ENCODE results near the gene CFAP77.
"Not testable (repeated sequence)": the region's sequence is repeated elsewhere in the genome, so short reads cannot be mapped to it uniquely, and the experiment has no call there.

Gene CFAP77

DNA sequence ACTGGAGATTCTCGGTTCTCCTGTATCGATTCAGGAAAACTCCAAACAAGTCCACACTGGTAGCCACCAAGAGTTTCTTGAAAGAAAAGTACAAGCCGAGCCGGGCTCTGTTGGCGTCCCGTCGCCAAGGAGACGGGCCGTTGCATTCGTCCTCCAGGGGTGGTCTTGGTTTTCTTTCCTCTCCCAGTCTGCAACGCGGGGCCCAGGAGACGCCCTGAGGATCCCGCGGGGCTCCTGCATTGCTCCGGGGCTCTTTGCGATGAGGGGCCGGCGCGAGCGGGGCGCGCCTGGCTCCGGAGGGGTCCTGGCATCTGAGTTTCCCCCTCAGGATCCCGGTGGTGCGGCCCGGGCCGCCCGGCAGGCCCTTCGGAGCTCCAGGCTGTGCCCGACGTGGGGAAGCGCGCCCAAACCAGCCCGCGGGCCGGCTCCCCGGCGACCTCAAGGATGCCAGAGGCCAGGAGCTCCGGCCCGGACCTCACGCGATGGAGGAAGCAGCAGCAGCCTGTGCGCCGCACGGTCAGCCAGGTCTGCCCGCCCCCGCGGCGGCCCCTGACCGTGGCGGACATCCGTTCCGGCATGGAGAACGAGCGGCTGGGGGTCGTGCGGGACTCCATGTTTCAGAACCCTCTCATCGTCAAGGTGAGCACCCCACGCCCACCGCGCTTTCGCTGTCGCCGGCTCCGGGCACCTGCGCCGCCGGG, at the start of gene CFAP77:
CFAP77 (plus strand) TSS at position 384 of the 701 bp plus-strand sequence; CDS start at position 445, 61 bp downstream.
- DNase-seq: peak; percentile 18 to 48

GRCh38 chr9:132364068-132364467, 45.9 kb upstream of the CFAP77 start:
- no peak for DNase-seq

- DNase-seq: no peak
Observed at GRCh38 chr9:132365986-132366385, 44.0 kb upstream of the CFAP77 start.

DNA sequence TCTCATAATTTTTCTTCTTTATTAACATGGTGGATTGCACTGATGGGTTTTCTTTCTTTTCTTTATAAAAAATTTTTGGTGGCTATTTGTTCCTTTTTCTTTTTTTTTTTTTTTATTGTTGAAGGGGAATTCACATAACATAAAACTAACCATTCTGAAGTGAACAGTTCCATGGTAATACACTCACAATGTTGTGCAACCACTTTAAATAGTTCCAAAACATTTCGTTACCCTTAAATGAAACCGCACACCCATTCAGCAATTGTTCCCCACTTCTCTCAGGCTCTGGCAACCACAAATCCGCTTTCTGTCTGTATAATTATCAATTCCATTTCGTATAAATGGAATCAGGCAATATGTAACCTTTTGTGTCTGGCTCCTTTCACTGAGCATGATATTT, 43.5 kb upstream of the CFAP77 start:
- DNase-seq: no peak

- DNase-seq: no peak
Observed at GRCh38 chr9:132367613-132368313, 42.2 kb upstream of the CFAP77 start.

DNA sequence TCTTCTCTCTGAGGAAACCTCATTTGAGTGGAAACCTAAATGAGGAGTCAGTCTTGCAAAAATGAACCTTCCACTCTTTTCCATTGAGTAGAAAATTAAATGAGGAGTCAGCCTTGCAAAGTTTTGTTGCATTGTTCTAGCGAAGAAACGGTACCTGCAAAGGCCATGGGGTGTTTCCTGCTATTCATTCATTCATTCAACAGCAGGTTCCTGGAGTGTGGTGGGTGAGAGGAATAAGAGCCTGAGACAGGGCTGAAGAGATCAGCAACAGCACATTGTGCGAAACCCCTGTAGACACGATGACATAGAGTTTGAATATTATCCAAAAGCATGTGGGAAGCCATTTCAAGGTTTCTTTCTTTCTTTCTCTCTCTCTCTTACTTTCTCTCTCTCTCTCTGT, 40.6 kb upstream of the CFAP77 start:
- no peak for DNase-seq

DNA sequence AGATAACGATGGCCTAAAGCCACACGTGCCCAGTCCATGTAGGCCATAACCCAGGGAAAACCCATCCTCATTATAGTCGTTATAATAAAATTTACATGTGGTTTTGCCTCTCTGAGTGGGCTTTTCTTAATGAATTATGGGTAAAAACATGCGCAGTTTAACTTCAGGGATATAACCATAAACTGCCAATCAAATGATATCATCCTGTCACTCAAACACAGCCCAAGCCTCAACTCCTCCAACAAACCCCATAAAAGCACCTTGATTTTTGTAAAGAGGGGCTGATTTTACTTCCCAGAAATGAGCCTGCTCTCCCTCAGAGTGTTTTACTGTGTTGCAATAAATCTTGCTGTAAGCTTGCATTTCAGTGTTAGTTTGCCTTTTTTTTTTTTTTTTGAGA, 39.4 kb upstream of the CFAP77 start:
- DNase-seq: no peak

DNA sequence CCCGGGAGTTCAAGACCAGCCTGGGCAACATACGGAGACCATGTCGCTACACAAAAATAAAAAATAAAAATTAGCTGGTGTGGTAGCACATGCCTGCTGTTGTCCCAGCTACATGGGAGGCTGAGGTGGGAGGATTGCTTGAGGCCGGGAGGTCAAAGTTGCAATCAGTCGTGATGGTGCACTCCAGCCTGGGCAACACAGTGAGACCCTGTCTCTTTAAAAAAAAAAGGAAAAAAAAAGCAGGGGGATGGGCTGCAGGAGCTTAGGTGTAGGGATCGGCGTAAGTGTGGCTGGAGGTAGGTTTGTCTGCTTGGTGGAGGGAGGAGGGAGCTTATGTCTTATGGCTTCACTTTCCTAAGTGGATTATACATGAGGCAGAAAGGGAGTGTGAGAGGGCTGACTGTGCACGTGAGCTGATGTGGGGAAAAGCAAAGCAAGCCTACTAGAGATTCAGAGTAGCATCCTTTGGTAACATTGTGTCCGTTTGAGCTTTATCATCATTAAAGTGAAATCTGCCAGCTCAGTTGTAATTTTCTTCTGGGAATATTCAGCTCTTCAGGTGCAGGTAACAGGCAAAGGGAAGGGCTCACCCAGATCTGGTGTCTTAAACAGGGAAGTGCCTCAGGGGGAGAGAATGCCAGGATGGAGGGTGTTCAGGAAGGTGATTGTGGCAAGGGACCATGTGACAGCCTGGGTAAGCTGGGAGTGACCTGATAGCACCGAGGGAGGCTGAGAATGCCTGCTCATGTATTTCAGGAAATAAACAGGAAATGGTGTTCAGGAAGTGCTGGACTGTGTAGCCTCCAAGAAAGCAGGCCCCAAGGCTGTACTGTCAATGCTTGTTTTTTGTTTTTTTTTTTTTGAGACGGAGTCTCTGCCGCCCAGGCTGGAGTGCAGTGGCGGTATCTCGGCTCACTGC, 37.6 kb upstream of the CFAP77 start:
- peak in 1 of 2 donors; percentile 47 for DNase-seq

DNA sequence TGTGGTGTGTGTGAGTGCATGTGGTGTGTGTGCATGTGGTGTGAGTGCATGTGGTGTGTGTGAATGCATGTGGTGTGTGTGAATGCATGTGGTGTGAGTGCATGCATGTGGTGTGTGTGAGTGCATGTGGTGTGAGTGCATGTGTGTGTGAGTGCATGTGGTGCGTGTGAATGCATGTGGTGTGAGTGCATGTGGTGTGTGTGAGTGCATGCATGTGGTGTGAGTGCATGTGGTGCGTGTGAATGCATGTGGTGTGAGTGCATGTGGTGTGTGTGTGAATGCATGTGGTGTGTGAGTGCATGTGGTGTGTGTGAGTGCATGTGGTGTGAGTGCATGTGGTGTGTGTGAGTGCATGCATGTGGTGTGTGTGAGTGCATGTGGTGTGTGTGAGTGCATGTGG, 32.2 kb upstream of the CFAP77 start:
- not testable (repeated sequence) for DNase-seq

DNA sequence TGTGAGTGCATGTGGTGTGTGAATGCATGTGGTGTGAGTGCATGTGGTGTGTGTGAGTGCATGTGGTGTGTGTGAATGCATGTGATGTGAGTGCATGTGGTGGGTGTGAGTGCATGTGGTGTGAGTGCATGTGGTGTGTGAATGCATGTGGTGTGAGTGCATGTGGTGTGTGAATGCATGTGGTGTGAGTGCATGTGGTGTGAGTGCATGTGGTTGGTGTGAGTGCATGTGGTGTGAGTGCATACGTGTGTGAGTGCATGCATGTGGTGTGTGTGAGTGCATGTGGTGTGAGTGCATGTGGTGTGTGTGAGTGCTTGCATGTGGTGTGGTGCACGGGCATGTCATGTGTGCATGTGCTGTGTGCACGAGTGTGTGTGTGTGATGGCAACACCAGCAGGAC, 31.6 kb upstream of the CFAP77 start:
- not testable (repeated sequence) for DNase-seq

DNA sequence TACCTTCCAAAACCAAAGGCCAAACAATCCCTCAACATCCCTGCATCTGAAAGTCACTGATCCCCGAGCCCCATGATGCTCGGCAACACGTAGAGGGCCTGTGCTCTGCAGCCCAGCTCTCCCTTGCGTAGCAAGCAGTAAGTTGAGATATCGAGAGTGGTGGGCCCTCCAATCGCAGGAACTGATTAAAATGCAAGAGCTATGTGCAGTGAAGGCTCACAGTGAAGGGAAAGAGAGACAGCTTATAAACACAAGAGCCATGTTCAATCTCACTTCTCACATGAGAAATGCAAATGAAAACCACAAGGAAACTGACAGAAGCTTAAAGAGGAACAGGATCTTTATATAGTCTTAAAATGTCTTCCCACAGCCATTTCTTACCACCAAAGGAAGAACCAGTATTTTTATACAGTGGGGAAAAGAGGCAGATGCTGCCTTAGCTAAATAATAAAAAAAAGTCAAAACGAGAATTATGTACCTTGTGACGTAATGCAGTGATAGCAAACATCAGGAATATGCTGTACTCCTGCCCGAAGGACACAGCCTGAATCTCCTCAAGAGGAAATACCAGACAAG, 28.0 kb upstream of the CFAP77 start:
- no peak for DNase-seq

- peak in 1 of 2 donors; percentile 42 for DNase-seq
Observed at GRCh38 chr9:132383462-132383883, 26.5 kb upstream of the CFAP77 start.

GRCh38 chr9:132384376-132384775, 25.6 kb upstream of the CFAP77 start:
- peak in 1 of 2 donors; percentile 4 for DNase-seq

- DNase-seq: no peak
Observed at GRCh38 chr9:132387133-132387532, 22.9 kb upstream of the CFAP77 start.

DNA sequence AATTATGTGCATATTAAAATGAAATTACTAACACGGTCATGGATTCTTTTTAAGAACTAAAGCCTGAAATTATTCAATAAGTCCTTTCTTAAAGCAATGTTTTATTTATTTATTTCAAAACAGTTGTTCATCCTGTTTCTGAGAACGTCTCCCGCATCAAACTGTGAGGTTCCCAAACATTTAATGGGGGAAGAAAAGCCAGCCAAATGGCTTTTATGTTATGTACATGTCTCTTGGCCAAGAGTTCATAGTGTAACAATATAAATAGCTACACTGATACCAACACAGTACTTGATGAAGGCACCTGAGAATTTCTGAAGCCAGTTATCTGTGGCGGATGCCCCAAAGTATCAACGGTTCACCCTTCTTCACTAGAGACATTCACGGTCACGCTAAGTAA, 19.0 kb upstream of the CFAP77 start:
- DNase-seq: no peak

DNA sequence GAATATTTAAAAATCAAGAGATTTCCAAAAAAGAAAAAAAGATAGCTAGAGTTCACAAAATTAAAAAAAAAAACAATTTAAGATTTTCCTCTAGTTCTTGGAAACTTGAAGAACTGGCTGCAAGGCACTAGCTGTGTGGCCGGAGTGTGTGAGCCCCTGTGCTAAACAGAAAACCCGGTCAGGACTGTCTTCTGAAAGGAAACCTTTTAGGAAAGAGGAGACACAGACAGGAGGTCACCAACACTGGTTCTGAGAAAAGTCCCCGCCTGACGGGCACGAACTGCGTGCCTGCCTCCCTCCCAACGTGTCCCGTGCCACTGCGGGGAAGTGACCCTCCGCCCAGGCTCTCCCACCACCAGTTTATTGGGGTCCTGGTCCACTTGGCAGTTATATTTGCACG, 18.6 kb upstream of the CFAP77 start:
- no peak for DNase-seq

- no peak for DNase-seq
Observed at GRCh38 chr9:132395560-132395959, 14.5 kb upstream of the CFAP77 start.

- DNase-seq: no peak
Observed at GRCh38 chr9:132401824-132402223, 8.2 kb upstream of the CFAP77 start.

DNA sequence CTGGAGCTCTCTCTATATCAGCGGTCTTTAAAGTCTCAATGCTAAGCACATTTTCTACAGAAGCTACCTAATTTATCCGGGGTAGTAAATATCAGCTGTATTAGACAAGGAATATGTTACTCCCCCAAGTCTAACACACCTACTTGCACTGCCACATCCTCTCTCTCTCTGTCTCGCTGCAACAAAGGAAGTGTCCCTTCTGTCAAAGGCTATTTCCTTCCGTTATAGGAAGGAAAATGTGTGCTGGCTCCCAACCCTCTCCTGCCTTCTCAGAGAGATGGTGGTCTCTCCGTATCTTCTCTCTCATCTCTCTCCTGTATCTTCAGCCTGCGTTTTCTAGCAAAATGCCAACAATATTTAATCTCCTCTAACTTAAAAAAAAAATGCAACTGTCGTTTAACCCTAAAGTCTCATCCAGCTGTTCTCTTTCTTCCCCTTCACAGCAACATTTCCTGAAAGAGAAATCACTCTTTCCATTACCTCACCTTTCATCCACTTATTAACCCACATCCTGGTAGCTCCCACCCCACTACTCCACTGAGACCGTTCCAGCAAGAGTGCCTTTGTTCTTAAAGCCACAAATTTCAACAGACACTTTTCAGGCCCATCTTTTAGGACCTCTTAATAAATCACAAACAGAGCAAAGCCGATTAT, 5.7 kb upstream of the CFAP77 start:
- peak in 1 of 2 donors; percentile 40 for DNase-seq

DNA sequence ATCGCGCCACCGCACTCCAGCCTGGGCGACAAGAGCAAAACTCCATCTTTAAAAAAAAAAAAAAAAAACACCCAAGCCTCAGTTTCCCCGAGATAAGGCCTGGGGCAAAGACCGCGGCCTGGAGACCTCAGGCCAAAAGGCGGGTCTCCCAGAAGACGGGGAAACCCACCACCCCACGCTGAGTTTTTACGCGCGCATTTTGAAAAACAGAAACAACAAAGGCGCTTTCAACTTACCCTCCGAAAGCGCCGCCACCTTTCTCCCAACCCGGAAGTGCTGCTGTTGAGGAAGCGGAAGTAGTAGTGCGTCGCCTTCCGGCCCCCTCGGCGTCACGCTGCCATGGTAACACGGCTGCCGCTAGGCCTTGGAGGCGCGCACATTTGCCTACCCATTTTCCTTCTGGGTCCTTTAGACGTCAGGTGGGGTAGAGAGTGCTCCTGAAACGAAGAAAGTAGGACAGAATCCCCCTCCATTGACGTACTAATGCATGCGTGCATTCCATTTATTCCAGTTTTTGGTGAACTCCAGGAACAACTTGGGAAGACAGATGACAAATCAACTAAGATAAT, 3.4 kb upstream of the CFAP77 start, which contains the start of gene TTF1:
TTF1 (minus strand) TSS at position 287 of the 569 bp plus-strand sequence. CDS start 4,019 bp downstream, outside the sequence.
- peak; percentile 94 for DNase-seq

GRCh38 chr9:132407196-132407595, 2.8 kb upstream of the CFAP77 start:
- DNase-seq: no peak

DNA sequence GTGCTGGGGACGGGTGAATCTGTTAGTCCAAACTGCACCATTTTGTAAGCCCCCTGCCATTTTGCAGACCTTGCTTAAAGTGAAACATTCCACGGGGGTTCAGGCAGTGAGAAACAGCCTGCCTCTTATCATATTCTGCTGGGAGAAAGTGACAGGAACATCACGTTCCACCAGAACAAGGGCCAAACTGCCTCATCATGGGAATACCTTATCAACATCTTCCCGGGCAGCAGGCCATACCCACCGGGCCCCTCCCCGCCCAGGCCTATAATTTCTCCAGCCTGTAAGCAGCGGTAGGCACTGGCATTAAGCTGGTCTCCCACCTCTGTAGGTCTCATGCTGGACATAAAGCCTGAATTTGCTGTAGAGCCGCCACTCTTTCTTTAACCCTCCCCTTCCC, 1.5 kb upstream of the CFAP77 start:
- DNase-seq: no peak
